ENCODE data around the gene CMIP.
"Not testable (repeated sequence)": the region's sequence is repeated elsewhere in the genome, so short reads cannot be mapped to it uniquely, and the experiment has no call there.

The CMIP gene

GRCh38 chr16:81571592-81572385, 127.2 kb downstream of the CMIP start:
- no peak for DNase-seq

GRCh38 chr16:81572386-81573144, 128.0 kb downstream of the CMIP start:
- no peak for DNase-seq

- no peak for DNase-seq
Measured at GRCh38 chr16:81573533-81574020, 129.0 kb downstream of the CMIP start.

GRCh38 chr16:81574168-81574567, 129.6 kb downstream of the CMIP start:
- DNase-seq, result no peak

GRCh38 chr16:81575307-81575706, 130.7 kb downstream of the CMIP start:
- no peak for DNase-seq

- DNase-seq, result no peak
Measured at GRCh38 chr16:81575834-81576233, 131.2 kb downstream of the CMIP start.

- no peak for DNase-seq
Measured at GRCh38 chr16:81576696-81577095, 132.1 kb downstream of the CMIP start.

GRCh38 chr16:81577272-81577671, 132.7 kb downstream of the CMIP start:
- not testable (repeated sequence) for DNase-seq

GRCh38 chr16:81578076-81578475, 133.5 kb downstream of the CMIP start:
- DNase-seq, result no peak

- DNase-seq, result no peak
Measured at GRCh38 chr16:81578636-81579413, 134.2 kb downstream of the CMIP start.

GRCh38 chr16:81581107-81581506, 136.5 kb downstream of the CMIP start:
- DNase-seq, result no peak

GRCh38 chr16:81582655-81583441, 138.2 kb downstream of the CMIP start:
- no peak for DNase-seq

GRCh38 chr16:81583893-81584631, 139.5 kb downstream of the CMIP start:
- no peak for DNase-seq

GRCh38 chr16:81585785-81586184, 141.2 kb downstream of the CMIP start:
- DNase-seq, result no peak

GRCh38 chr16:81586417-81586816, 141.8 kb downstream of the CMIP start:
- no peak for DNase-seq

GRCh38 chr16:81586977-81587625, 142.5 kb downstream of the CMIP start:
- no peak for DNase-seq

- DNase-seq, result no peak
Measured at GRCh38 chr16:81587626-81588160, 143.1 kb downstream of the CMIP start.

GRCh38 chr16:81588326-81589081, 143.9 kb downstream of the CMIP start:
- no peak for DNase-seq

- no peak for DNase-seq
Measured at GRCh38 chr16:81589975-81590650, 145.5 kb downstream of the CMIP start.
